ENCODE data around the gene SAMD11. TPM values are rescaled to one million over a fixed set of nuclear protein-coding genes. Genes with fewer than 3 reads are reported as not detected.

Gene SAMD11
- total RNA-seq, 4 donors from 2014 or later: 2.2 to 26.9 (median 3.0) TPM; not detected in 1

GRCh38 chr1:970242-970972 is 46.7 kb downstream of the SAMD11 start:
- DNase-seq: no peak
- H3K27ac ChIP-seq: no peak overlapping the region
- no peaks in the 10 kb centered on the region for H3K9me3 ChIP-seq
- no peak for TF ChIP-seq POLR2A (IDR thresholded peaks at IDR 0.05)
- TF ChIP-seq EP300 (IDR thresholded peaks at IDR 0.05; ENCODE audit: low read depth): no peak
- TF ChIP-seq, protein P1, sequence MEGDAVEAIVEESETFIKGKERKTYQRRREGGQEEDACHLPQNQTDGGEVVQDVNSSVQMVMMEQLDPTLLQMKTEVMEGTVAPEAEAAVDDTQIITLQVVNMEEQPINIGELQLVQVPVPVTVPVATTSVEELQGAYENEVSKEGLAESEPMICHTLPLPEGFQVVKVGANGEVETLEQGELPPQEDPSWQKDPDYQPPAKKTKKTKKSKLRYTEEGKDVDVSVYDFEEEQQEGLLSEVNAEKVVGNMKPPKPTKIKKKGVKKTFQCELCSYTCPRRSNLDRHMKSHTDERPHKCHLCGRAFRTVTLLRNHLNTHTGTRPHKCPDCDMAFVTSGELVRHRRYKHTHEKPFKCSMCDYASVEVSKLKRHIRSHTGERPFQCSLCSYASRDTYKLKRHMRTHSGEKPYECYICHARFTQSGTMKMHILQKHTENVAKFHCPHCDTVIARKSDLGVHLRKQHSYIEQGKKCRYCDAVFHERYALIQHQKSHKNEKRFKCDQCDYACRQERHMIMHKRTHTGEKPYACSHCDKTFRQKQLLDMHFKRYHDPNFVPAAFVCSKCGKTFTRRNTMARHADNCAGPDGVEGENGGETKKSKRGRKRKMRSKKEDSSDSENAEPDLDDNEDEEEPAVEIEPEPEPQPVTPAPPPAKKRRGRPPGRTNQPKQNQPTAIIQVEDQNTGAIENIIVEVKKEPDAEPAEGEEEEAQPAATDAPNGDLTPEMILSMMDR (IDR thresholded peaks at IDR 0.05): no peak
- no peak for TF ChIP-seq POLR2AphosphoS5 (IDR thresholded peaks at IDR 0.05)
- H3K4me3 ChIP-seq: no peak overlapping the region
- intact Hi-C loops (cut with DNase I; ENCODE audit: low total_unique reads) (no loop called here), in situ Hi-C loops (cut with MboI; ENCODE audit: low pct_ligation_motif_present in 1 of 4, low pct_unique_long_range_greater_than_20kb in 1 of 4, low sequenced_read_pairs in 3 of 4) (no loop called here)
- WGBS, 2 donors (ENCODE audit: low coverage in 1 of 2): 27% methylated on average over 29 of the region's 33 CpGs; no CpG with 5 or more reads in 1 of the 2 donors
- peaks cover 12 to 16% (median 15%) of the 10 kb centered on the region in 4 donors for H3K4me1 ChIP-seq
- H3K36me3 ChIP-seq: no peaks in the 10 kb centered on the region
- peaks cover 68% of the 10 kb centered on the region for H3K27me3 ChIP-seq

- H3K27ac ChIP-seq: no peak overlapping the region
- H3K9me3 ChIP-seq: no peaks in the 10 kb centered on the region
- H3K36me3 ChIP-seq: no peaks in the 10 kb centered on the region
- in situ Hi-C loops (cut with MboI; ENCODE audit: low pct_ligation_motif_present in 1 of 4, low pct_unique_long_range_greater_than_20kb in 1 of 4, low sequenced_read_pairs in 3 of 4): no loop called here
- DNase-seq: no peak
- TF ChIP-seq POLR2A (IDR thresholded peaks at IDR 0.05) (no peak), POLR2AphosphoS5 (IDR thresholded peaks at IDR 0.05) (no peak), EP300 (IDR thresholded peaks at IDR 0.05; ENCODE audit: low read depth) (no peak)
- TF ChIP-seq, protein P1 (IDR thresholded peaks at IDR 0.05): no peak
- H3K27me3 ChIP-seq: peaks cover 73% of the 10 kb centered on the region
- H3K4me1 ChIP-seq: peaks cover 8 to 16% (median 14%) of the 10 kb centered on the region in 4 donors
- H3K4me3 ChIP-seq: no peak overlapping the region
- intact Hi-C loops (cut with DNase I; ENCODE audit: low total_unique reads): no loop called here
- 49% methylated on average over 34 of the region's 42 CpGs; no CpG with 5 or more reads in 1 of the 2 donors for WGBS, 2 donors (ENCODE audit: low coverage in 1 of 2)
Observed at GRCh38 chr1:970973-971730, 47.4 kb downstream of the SAMD11 start.

GRCh38 chr1:971751-972506 is 48.2 kb downstream of the SAMD11 start:
- Histone ChIP-seq H3K27me3 (peaks cover 75% of the 10 kb centered on the region), H3K9me3 (no peaks in the 10 kb centered on the region), H3K4me3 (no peak overlapping the region), H3K4me1 (peaks cover 5 to 14% (median 12%) of the 10 kb centered on the region in 4 donors), H3K36me3 (no peaks in the 10 kb centered on the region), H3K27ac (no peak overlapping the region)
- 73% methylated on average over 28 of the region's 34 CpGs; no CpG with 5 or more reads in 1 of the 2 donors for WGBS, 2 donors (ENCODE audit: low coverage in 1 of 2)
- in situ Hi-C loops (cut with MboI; ENCODE audit: low pct_ligation_motif_present in 1 of 4, low pct_unique_long_range_greater_than_20kb in 1 of 4, low sequenced_read_pairs in 3 of 4) (no loop called here), intact Hi-C loops (cut with DNase I; ENCODE audit: low total_unique reads) (no loop called here)
- TF ChIP-seq, protein P1 (IDR thresholded peaks at IDR 0.05): no peak
- TF ChIP-seq POLR2A (IDR thresholded peaks at IDR 0.05) (no peak), POLR2AphosphoS5 (IDR thresholded peaks at IDR 0.05) (no peak), EP300 (IDR thresholded peaks at IDR 0.05; ENCODE audit: low read depth) (no peak)
- DNase-seq: no peak

Measured in transverse colon (tissue), 4 donors.